Peyer's patch (tissue), 4 donors: ENCODE data around the gene TESMIN. TPM values are rescaled to one million over a fixed set of nuclear protein-coding genes. Genes with fewer than 3 reads are reported as not detected.

Source experiments
- DNase-seq, 3 donors: peaks; one replicate each; pipeline ENCODE4 v3.0.0-alpha.2; 2017 to 2019
- H3K27ac ChIP-seq, 4 donors: fragments of 200-600 bp; sonication (generic); one replicate each; pipeline ENCODE4 v1.5.1; 2016 to 2019
- H3K27me3 ChIP-seq, 2 donors: fragments of 200-600 bp; sonication (generic); one replicate each; pipeline ENCODE4 v1.5.1; 2019
- H3K36me3 ChIP-seq, 3 donors: fragments of 200-600 bp; sonication (generic); one replicate each; pipeline ENCODE4 v1.5.1; 2016 to 2019
- H3K4me1 ChIP-seq, 4 donors: fragments of 200-600 bp; sonication (generic); one replicate each; pipeline ENCODE4 v1.5.1; 2016 to 2019
- H3K4me3 ChIP-seq, 4 donors: fragments of 200-600 bp; sonication (generic); 1 replicate in 3 of 4; 2 replicates in 1 of 4; pipeline ENCODE4 v1.5.1; 2016 to 2019; ENCODE audit warnings: mild to moderate bottlenecking in 1 of 4
- H3K9me3 ChIP-seq, 4 donors: fragments of 200-600 bp; sonication (generic); one replicate each; pipeline ENCODE4 v1.5.1; 2016 to 2019; ENCODE audit warnings: mild to moderate bottlenecking in 1 of 4
- POLR2A ChIP-seq, 2 donors: fragments of 450-650 bp; IDR thresholded peaks; one replicate each; pipeline ENCODE4 v1.5.1; 2017; ENCODE audit warnings: antibody characterized with exemption in 2 of 2, mild to moderate bottlenecking in 2 of 2, moderate library complexity in 2 of 2
- total RNA-seq, 4 donors: library from RNA; depleted of rRNA; stranded (reverse); fragments of >200 nt; gene quantifications; one replicate each; pipeline ENCODE4 v1.1.0, GENCODE V29; 2016
- TF ChIP-seq, protein P1 (sequence below), 6 experiments: fragments of 450-650 bp in 4 of 6; fragments of 200-600 bp in 2 of 6; sonication (generic) in 1 of 6; IDR thresholded peaks; one replicate each; pipeline ENCODE4 v1.5.1; 2017 to 2019; ENCODE audit warnings: antibody characterized with exemption in 6 of 6, mild to moderate bottlenecking in 3 of 6, moderate library complexity in 1 of 6

The TESMIN gene
- total RNA-seq, 4 donors from 2014 or later = 2.6 to 16.7 (median 8.2) TPM

DNA sequence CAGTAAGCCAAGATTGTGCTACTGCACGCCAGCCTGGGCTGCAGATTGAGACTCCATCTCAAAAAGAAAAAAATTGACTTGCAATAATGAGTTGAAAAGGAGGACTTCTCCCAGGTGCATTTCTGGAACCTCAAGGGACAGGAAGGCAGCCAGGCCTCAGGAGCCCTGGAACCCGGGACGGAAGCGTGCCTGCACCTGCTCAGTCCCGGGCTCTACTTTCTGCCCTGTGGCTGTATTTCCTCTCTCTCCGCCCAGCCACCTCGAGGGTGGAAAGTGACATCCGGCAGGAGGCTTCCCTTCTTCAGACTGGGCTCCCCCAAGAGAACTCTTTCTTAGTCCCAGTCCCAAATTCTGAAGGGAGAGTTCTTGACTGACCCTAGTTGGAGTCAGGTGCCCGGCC is 87.2 kb downstream of the TESMIN start:
- no peak for DNase-seq
- Histone ChIP-seq H3K27ac (no peak overlapping the region), H3K4me3 (no peak overlapping the region), H3K36me3 (no peaks in the 10 kb centered on the region), H3K27me3 (no peaks in the 10 kb centered on the region), H3K4me1 (no peaks in the 10 kb centered on the region), H3K9me3 (no peaks in the 10 kb centered on the region)
- no peak for TF ChIP-seq POLR2A (IDR thresholded peaks at IDR 0.05)
- TF ChIP-seq, protein P1, sequence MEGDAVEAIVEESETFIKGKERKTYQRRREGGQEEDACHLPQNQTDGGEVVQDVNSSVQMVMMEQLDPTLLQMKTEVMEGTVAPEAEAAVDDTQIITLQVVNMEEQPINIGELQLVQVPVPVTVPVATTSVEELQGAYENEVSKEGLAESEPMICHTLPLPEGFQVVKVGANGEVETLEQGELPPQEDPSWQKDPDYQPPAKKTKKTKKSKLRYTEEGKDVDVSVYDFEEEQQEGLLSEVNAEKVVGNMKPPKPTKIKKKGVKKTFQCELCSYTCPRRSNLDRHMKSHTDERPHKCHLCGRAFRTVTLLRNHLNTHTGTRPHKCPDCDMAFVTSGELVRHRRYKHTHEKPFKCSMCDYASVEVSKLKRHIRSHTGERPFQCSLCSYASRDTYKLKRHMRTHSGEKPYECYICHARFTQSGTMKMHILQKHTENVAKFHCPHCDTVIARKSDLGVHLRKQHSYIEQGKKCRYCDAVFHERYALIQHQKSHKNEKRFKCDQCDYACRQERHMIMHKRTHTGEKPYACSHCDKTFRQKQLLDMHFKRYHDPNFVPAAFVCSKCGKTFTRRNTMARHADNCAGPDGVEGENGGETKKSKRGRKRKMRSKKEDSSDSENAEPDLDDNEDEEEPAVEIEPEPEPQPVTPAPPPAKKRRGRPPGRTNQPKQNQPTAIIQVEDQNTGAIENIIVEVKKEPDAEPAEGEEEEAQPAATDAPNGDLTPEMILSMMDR (IDR thresholded peaks at IDR 0.05) = no peak

DNA sequence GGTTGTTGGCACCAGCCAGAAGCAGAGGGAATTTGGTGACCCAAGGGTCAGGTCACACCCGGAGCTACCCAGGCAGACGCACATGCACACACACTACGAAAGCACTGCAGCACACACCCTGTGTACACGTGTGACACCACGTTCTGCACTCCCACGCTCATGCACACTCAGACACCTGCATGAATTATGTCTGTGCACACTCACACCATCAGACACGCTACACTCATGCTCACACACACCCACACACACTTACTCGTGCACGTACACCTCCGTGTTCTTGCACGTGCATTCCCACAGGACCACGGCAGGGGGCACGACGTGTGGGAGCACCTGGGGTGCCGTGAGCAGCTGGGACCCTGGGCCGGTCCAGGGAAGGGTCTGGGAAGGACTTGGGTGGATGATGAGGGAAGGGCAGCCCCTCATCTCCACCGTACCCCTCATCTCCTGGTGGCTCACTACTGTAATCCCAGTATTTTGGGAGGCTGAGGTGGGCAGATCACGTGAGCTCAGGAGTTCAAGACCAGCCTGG is 87.8 kb downstream of the TESMIN start:
- no peak for DNase-seq
- H3K27me3 ChIP-seq = no peaks in the 10 kb centered on the region
- no peak overlapping the region for H3K4me3 ChIP-seq

DNA sequence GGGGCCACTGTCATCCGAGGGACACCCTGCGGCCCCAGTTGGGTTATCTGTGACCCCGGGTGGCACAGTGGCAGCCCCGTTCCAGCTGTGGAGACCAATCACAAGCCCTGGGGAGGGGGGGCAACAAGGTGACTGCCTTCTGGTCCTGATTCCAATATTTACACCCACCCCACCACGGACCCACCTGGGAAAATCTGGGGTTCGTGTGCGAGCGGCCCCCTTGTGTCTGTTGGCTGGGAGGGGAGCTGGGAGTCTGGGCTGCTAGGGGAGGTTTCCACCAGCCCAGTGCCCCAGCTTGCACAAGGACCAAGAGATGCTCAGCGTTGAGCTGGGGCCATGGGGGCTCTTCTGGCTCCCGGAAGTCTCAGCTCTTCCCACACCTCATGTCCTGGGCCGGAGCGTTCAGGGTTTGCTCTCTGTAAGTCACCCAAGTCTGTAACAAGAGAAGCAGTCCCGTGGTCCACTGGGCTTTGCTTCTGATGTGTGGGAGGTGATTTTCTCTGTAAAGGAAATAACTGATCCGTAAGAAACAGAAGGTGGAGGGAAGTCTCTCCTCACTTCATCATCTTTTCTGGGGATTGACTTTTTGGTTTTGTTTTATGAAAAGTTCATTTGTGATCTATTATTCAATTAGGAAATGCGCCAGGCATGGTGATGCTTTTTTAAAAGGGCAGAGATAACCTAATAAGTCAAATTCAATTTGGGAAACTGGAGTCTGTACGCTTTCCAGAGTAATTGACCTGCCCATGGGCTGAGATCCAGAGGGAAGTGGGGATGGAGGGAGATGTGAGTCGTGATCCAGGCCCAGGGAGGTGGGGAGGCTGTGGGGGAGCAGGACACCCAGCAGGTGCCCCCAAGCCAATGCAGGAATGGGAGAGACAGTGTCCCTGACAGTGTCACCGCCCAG is 89.4 kb downstream of the TESMIN start:
- Histone ChIP-seq H3K4me3 (no peak overlapping the region), H3K9me3 (no peaks in the 10 kb centered on the region), H3K4me1 (no peaks in the 10 kb centered on the region), H3K27ac (no peak overlapping the region), H3K36me3 (no peaks in the 10 kb centered on the region), H3K27me3 (no peaks in the 10 kb centered on the region)
- TF ChIP-seq, protein P1 (IDR thresholded peaks at IDR 0.05) = no peak
- TF ChIP-seq POLR2A (IDR thresholded peaks at IDR 0.05) = no peak
- DNase-seq = no peak

More for the DNA sequence above, 87.8 kb downstream of the TESMIN start:
- TF ChIP-seq, protein P1 (IDR thresholded peaks at IDR 0.05) = no peak
- no peak for TF ChIP-seq POLR2A (IDR thresholded peaks at IDR 0.05)
- no peaks in the 10 kb centered on the region for H3K4me1 ChIP-seq
- no peak overlapping the region for H3K27ac ChIP-seq
- no peaks in the 10 kb centered on the region for H3K9me3 ChIP-seq
- no peaks in the 10 kb centered on the region for H3K36me3 ChIP-seq

DNA sequence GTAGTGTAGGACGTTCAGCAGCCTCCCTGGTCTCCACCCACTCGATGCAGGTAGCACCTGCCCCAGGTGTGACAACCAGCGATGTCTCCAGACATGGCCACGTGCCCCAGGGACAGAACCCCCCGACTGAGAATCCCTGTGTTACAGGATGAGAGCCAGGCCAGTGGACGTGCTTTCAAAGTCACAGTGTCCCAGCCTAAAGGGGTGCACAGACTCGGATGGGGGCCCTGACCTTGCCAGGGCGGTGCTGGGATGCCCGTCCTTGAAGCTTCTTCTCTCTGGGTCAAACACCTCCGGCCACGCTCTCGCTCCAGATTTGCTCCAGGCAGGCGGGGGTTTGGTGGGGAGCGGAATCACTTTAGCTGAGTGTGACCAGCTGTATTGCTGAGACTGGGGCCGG is 90.3 kb downstream of the TESMIN start:
- no peak for DNase-seq
- H3K27ac ChIP-seq = no peak overlapping the region

DNA sequence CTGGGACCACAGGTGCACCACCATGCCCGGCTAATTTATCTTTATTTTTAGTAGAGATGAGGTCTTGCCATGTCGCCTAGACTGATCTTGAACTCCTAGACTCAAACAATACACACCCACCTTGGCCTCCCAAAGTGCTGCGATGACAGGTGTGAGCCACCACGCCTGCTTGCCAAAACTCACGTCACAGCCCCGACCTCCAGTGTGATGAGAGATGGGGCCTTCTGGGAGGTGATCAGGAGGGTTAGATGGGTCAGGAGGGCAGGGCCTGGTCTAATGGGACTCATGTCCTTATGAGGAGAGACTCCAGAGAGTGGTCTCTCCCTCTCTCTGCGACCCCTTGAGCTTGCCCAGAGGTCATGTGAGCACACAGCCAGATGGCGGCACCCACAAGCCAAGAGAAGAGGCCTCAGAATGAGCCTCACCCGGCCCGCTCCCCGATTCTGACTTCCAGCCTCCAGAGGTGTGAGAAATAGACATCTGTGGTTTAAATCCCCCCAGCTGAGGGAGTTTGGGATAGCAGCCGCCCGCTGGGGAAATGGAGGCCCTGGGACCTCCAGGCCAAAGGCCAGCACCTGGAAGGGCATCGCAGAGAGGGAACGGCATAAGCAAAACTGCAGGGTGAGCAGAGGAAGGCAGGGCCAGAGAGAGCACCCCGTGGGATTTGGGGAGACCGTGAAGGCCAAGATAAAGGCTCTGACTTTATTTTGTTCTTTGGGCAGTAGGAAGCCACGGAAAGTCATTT is 91.1 kb downstream of the TESMIN start:
- DNase-seq = peak in 1 of 3 donors; percentile 27
- Histone ChIP-seq H3K36me3 (no peaks in the 10 kb centered on the region), H3K4me3 (no peak overlapping the region), H3K9me3 (no peaks in the 10 kb centered on the region), H3K27me3 (no peaks in the 10 kb centered on the region), H3K4me1 (no peaks in the 10 kb centered on the region), H3K27ac (no peak overlapping the region)
- TF ChIP-seq, protein P1 (IDR thresholded peaks at IDR 0.05) = no peak
- no peak for TF ChIP-seq POLR2A (IDR thresholded peaks at IDR 0.05)

More for the DNA sequence above, 90.3 kb downstream of the TESMIN start:
- H3K4me3 ChIP-seq = no peak overlapping the region
- H3K27me3 ChIP-seq = no peaks in the 10 kb centered on the region
- H3K9me3 ChIP-seq = no peaks in the 10 kb centered on the region
- TF ChIP-seq POLR2A (IDR thresholded peaks at IDR 0.05) = no peak
- TF ChIP-seq, protein P1 (IDR thresholded peaks at IDR 0.05) = no peak
- no peaks in the 10 kb centered on the region for H3K4me1 ChIP-seq
- no peaks in the 10 kb centered on the region for H3K36me3 ChIP-seq
